Kidney glomerular epithelial cell (primary cell): ENCODE data around the gene ZBTB48.
A peak's percentile ranks its signal among the peaks of the same experiment; 100 is the strongest.

Experiments used
- DNase-seq: peaks from one replicate; lab custom pipeline; 2025; lab: John Stamatoyannopoulos, UW

ZBTB48 gene

DNA sequence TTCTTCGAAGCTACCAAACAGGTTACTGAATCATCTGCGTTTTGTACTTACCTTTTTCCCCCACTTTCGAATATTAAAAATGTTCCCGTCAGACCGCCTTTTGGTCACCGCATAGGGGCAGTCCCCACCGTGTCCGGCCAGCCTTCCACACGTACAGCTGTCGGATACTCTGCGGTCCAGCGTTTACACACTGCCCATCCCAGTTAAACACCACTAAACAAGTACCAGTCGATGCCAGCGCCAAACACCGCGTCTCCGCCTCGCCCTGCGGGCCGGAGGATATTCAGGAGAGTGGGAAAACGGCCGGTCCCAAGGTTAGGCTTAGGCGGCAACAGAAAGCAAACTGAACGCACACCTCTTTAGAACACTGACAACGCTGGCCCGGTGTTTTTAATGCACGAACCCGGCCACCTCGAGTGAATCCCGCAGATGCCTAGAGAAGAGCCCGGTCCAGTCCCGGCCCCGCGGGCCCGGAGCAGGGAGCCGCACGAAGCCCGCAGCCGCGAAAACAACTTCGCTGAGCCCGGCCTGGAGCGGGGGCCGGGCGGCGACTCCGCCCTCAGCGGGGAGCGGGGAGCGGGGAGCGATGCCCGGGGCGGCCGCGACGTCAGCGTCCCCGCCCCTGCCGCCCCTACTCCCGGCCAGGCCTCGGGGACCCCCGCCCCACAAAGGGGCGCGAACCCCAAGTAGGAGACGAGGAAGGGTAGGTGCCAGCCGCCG is 33.0 kb downstream of the ZBTB48 start:
- peak; percentile 31 for DNase-seq

DNA sequence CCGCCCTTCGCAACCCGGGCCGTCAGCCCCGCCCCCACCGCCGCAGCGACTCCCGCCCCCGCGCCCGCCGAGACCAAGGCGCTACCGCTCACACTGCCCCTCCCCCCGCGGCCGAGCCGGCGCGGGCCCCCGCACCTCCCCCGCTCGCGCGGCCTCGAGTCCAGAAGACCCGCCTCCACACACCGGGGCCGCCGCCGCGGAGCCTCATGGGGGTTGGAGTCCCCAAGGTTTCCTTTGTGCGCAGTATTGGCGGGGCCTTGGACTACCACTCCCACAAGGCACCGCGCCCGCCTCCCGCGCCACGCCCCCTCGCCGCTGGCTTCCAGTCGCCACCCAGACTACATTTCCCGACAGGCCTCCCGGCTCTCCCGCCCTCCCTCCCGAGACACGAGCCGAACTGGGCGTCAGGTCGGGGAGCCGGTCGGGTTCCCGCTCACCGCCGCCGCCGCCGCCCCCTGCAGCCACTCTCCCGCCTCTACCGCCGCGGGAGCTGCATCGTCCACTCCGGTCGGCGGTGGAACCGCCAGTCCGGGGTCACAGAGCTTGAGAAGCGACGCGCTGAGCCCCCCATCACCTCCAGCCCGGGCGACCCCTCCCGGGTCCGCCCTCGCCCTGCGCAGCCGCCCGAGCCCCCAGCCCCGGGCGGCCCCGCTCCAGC is 33.7 kb downstream of the ZBTB48 start, which contains the start of gene PHF13:
Gene PHF13, plus strand, starts transcription at position 371 of the 658 bp plus-strand sequence. CDS start 336 bp downstream, outside the sequence.
- DNase-seq: peak; percentile 94

DNA sequence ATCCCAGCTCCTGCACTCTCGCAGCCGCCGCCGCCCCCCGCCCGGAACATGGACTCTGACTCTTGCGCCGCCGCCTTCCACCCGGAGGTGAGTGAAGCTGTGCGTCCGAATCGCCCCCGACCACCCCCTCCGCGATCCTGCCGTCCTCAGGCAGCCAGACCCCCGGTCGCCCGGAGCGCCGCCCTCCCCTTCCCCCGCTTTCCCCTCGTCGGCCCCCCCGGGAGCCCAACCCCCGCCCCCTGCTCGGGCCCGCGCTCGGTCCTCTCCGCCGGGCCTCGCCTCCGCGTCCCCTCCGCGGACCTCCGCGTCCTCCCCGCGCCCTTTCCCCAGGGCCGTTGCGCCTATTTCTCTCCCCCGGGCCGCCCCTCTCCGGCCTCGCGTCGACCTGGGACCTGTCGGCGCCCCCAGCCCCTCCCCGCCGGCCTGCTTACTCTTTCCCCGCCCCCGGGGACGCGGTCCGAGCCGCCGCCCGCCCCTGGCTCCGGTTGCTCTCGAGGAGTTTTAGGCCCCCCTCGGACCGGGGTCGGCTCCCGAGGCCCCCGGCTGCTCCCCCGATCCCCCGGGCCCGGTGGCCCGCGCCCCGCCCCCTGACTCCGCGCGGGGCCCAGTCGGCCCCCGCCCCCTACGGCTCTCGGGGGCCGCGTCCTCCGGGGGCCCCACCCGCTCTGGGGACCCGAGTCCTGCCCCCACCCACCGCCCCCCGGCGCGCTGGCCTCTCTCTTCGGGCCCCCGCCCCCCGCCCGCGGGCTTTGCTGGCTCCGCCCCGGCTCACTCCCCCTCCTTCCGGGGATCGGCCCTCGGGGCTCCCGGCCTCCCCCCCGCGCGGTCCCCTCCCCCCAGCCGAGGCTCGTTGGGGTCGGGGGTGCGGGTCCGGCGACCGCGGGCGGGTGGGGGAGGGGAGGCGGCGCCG is 34.5 kb downstream of the ZBTB48 start:
- peak; percentile 26 for DNase-seq

DNA sequence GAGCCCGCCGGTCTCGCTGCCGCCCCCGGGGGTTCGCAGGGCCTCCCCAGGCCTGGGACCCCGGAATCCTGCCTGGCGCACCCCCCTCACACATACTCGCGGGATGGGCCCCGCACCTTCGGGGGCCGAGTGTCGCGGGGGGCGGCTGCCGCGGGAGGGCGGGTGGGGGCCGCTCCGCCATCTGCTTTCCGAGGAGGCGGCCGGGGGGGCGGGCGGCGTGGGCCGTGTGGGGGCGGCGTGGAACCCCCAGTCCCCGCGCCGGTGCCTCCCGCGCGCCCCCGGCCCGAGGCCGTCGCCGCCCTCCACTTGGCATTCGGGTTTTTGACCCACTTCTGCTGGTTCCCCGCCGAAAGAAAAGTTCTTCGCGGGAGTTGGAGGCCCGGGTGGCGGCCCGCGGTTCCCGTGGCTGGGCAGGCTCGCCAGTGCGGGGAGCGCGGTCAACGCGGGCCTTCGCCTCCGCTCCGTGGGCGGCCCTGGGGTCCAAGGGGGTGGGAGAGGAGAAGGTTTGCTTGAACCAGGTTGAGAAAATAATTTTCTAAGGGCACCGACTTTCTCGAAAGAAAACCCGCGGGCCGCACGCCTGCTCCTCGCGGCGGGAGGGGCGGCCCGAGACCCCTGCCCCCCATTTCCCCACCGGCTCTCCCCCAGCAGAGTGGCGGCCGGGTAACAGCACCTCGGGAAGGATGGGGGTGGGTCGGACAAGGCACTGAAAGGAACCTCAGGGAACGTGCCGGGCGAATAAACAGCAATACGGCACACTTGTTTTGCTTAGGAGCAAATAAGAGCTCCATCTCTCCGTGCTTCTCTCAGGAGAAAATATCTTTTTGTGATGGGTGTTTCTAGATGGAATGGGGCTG is 35.4 kb downstream of the ZBTB48 start:
- no peak for DNase-seq

DNA sequence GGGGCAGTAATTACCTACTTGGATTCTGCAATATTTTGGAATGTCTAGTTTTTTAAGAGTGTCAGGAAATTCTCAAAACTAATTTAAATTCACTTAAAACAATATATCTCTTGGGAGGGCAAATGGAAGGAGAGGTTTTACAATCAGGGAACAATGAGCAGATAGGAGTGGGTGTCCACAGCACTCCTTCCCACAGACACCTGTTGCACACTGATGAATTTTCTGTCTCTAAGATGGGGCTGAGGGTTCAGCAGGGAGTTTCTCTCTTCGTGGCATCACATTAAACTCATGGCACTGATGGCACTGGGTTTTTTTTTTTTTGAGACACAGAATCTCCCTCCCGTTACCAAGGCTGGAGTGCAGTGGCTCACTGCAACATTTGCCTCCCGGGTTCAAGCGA is 39.3 kb downstream of the ZBTB48 start:
- DNase-seq: no peak

DNA sequence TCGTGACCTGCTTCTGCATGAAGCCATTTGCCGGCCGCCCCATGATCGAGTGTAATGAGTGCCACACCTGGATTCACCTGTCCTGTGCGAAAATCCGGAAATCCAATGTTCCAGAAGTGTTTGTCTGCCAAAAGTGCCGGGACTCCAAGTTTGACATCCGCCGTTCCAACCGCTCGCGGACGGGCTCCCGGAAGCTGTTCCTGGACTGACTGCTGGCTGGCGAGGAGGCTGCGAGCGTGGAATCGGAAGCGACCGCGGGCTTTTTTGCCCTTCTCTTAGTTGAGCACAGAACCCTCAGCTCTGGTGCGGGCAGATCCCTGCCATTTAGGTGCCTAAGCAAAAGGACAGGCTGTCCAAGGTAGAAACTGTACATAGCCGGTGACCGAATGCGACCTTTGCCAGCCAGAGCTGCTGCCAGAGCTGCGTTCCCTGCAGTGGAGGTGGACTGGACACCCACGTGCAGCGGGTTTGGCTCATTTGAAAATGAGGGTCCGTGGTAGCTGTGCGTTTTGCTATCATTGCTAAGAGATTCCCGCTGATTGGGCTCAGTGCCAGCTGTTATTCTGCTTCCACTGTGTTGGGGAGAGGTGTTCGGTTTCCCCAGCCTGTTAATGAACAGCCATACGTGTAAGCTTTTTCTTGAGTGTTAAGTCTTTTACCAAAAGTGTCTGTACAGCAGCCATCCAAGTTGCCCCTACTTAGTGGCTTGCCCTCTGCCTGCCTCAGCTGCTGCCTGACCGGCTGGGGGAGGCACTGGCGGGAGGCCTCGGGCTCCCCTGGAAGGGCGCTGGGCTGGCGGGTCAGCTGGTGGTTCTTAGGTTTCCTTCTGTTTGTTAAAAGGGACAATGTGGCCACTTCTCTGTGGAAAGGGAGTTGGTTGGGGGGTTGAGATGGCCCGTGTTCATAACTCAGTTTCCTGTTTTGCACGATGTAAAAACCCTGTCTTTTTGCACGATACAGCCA is 41.9 kb downstream of the ZBTB48 start:
- DNase-seq: no peak

DNA sequence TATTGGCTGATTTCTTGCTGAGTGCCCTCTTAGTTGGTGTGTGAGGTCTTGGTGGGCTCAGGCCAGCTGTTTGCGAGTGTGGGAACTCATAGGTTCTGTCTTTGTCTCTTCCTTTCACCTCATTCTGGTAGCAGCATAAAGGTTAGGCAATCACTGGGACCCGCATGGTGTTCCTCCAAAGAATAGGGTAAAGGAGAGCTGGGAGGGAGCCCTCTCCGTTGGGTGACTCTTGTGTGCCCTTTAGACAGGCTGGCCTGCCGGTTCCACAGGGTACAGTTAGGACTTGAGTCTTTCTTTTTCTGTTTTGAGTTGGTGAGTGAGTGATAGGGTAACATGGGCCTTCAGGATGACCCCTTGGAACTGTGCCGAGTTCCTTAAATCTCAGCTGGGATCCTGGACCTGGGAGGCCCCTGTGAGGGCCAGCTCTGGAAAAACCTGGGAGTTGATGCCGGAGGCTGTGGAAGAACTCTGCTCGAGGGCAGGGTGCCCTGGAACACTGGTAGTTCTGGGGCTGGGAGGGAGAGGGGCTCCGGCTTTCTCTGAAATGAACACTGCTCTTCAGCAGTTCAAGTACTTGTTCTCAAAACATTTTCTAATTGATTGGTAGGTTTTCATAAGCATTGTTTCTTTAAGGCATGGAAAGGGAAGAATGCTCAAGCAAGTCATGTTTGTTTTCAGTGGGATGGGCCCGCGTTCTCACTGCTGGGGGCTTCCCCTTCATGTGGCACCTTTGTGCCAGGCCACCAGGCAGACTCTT is 42.8 kb downstream of the ZBTB48 start:
- no peak for DNase-seq

DNA sequence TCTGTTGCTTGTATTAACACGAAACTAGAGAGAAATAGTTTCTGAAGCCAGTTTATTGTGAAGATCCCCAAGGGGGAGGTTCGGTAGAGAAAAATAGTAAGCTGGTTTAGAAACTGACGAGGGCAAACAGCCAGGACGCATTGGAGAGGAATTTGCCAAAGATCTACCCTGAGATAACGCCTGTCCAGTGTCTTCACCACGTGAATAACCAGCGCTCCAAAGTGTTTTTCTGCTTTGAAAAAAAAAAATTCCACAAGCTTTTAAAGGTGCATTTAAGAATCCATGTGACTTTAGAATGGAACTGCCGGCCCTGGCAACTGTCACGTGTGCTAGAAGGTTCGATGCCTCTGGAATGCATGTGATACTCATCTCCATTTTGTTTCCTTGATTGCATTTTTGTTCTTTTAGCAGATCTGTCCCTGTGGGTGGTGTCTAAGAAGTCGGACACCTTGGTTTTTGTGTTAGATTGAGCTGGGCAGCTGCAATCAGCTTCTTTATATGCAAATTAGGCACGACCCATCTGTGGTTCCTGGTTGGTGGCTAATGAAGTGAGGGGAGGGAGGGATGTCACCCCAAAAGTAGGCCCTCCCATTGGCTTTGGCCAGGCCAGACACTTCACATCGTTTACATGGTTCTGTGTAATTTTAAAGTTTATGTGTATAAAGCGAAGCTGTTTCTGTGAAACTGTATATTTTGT is 43.6 kb downstream of the ZBTB48 start:
- no peak for DNase-seq

DNA sequence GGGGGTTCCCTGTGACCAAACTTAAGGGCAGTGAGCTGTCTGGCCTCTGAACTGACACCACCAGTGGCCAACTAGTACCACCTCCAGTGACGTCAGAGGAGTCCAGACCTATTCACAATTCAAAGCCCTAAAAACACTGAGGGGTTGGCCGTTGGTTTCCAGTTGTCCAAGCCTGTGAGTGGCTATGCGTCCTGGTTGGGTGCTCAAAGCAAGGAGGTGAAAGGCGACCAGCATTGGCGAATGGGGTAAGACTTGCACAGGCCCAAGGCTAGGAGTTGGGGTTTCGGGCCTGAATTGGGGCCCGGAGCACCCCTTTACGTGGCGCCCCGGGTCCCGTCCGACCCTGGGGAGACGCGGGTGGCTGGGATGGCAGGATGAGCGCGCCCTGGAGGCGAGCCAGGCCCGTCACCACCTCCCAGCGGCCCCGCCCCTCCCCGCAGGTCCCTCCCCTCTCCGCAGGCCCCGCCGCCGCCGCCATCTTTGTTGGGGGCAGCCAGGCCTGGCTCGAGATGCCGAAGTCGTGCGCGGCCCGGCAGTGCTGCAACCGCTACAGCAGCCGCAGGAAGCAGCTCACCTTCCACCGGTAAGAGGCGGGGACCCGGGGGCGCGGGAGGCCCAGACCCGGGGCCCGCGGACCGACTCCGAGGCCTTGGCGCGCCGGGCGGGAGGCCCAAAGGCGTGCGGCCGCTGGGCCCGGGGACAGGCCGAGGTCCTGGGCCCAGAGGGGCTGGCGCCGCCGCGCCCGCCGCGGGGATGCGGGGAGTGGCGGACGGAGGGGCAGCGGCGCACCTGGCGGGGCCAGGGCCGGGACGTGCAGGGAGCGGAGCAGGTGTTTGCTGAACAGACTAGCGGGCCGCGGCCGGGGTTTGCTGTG is 45.2 kb downstream of the ZBTB48 start, which contains the start of gene THAP3:
Gene THAP3, plus strand, starts transcription at position 159 of the 874 bp plus-strand sequence. Its CDS starts 351 bp downstream, at position 510.
- peak; percentile 68 for DNase-seq

DNA sequence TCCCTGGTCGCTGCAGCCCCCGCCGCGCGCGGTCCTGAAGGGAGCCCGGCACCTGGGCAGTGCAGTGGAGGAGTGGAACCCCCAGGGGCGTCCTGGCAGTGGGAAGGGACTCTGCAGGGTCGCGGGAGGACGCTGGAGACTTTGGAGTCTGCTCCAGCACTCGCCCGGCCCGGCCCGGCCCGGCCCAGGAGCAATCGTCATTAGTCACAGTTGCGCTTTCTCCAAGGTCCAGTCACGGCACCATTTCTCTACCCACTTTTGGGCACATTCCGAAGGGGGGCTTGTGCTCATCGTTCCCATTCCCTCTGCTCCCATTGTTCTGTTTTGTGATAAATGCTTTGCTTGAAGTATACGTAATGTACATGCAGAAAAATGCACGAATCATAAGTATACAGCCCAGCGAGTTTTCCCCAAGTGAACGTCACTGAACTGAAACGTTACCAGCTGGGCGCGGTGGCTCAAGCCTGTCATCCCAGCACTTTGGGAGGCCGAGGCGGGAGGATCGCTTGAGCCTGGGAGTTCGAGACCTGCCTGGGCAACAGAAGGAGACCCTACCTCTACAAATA is 45.9 kb downstream of the ZBTB48 start:
- peak; percentile 47 for DNase-seq

DNA sequence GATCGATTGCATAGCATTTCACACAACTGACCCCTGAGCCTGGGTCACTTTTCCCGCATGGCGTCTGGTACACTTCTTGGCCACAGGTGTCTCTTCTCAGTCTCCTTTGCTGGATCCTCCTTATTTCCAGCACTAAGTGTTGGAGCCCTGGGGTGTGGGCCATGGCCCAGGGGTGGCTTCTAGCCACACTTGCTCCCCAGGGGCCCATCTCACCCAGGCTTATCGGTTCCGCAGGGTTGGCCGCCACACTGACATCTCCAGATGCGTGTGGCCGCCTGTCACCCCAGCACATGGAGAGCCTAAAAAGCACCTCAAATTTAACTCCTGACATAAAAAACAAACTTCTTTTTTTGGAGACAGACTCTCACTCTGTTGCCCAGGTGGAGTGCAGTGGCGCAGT is 47.2 kb downstream of the ZBTB48 start:
- no peak for DNase-seq

DNA sequence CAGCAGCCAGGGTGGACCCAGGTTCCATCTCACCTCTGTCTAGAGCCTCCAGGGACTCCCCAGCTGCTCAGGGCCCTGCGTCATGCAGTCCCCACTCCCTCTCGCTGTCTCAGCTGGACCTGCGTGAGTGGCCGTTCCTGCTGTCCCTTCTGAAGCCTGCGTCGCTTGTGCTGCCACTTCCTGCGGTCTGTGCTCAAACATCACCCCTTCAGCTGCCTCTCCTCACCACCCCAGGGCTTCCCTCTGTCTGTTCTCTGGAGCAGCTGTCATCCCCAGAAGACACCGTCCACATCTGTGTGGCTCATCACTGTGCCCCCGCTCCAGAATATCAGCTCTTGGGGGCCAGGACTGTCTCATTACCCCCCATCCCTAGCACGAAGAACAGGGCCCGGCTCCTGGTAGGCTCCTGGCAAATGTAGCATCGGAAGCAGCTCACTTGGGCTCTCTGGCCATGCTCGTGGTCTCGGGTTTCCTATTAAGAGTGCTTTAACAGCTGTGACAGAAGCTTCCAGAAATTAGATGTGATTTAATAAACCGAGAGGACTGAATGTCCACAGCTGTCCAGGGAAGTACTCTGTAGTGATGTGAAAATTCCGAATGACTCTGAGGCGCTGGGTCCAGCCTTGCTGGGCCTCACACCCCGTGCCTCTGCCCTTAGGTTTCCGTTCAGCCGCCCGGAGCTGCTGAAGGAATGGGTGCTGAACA is 48.2 kb downstream of the ZBTB48 start:
- no peak for DNase-seq

DNA sequence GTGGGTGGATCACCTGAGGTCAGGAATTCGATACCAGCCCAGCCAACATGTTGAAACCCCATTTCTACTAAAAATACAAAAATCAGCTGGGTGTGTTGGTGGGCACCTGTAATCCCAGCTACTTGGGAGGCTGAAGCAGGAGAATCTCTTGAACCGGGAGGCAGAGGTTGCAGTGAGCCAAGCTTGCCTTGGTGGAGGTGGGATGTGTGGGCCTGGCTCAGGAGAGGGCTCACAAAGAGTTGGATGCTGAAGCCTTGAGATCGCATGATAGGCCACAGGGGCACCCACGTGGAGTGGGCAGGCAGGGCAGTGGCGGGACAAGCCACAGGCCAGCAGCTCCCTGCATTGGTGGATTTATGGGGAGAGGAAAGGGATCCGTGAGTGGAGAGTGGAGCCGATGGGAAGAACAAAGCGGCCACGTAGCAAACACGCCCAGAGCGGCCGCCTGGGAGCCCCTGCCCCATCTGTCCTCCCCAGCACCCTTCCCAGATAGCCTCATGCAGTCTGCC is 49.2 kb downstream of the ZBTB48 start:
- DNase-seq: no peak

DNA sequence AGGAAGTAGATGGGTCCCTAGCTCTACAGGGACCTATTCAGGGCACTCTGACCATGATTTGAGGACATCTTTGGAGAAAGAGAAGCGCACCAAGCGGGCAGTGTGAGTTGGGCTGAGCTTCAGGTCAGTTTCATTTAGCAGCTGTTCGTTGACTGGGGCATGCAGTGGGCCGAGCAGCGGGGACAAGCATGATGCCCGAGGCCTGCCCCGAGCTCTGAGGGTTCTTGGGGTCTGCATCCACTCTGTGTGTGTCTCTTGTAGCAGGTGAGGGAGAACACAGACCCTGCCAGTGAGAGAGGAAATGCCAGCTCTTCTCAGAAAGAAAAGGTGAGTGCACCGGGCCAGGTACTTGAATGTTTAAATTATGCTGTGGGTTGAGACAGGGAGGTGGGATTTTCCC is 50.2 kb downstream of the ZBTB48 start:
- no peak for DNase-seq

DNA sequence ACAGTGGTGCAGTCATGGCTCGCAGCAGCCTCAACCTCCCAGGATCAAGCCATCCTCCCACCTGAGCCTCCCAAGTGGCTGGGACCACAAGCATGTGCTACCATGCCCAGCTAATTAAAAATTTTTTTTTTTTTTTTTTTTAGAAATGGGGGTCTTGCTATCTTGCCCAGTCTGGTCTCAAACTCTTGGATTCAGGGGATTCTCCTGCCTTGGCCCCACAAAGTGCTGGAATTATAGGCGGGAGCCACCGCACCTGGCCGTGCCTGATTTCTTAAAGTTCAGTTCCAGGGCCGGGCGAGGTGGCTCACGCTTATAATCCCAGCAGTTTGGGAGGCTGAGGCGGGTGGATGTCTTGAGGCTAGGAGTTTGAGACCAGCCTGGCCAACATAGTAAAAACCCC is 51.3 kb downstream of the ZBTB48 start:
- no peak for DNase-seq

DNA sequence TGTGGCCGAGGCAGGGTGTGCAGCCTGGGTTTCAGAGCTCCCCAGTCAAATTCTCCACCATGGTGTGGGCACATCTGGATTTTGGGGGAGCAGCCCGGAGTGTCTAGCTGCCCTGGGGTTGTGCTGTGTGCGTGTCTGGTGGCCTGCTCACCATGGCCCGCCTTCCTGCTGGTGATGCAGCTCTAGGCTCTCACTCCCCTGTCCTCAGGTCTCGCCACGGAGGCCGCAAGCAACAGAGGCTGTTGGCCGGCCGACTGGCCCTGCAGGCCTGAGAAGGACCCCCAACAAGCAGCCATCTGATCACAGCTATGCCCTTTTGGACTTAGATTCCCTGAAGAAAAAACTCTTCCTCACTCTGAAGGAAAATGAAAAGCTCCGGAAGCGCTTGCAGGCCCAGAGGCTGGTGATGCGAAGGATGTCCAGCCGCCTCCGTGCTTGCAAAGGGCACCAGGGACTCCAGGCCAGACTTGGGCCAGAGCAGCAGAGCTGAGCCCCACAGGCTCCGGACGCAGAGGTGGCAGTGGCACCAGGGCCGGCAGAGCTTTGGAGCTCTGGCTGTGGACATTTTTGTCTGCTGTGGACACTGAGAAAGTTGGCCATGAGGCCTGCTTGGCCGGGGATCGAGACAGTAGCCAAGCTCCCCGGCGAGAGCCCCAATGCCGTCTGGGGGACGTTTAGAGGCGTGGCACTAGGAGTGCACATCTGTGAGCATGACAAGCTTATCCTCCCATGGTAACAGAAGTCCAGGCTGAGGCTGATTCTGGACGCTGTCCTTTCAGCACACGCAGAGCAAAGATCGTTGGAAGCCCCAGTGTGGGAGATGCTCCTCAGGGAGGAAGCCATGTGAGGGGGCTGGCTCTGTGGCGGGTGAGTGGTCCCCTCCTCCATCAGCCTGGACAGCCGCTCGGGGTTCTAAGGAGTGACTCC is 53.1 kb downstream of the ZBTB48 start:
- no peak for DNase-seq
